HL-60 (cell line): ENCODE measurements around the gene CRIP2.

Experiments used
- DNase-seq, 2 experiments: peaks; one replicate each; pipeline ENCODE4 v3.0.0-alpha.2; 2010 to 2020; ENCODE audit warnings: low read depth in 1 of 2, low spot score in 1 of 2
- H3K27ac ChIP-seq: fragments of 250-450 bp; sonication (Bioruptor Pico); replicated peaks from 2 replicates; pipeline ENCODE4 v1.5.1; 2020; ENCODE audit warnings: mild to moderate bottlenecking, moderate library complexity
- H3K27me3 ChIP-seq: fragments of 250-450 bp; sonication (Bioruptor Pico); 2 replicates; pipeline ENCODE4 v1.5.1; 2021; ENCODE audit warnings: mild to moderate bottlenecking, moderate library complexity; ENCODE audit not compliant: insufficient read depth, poor library complexity, severe bottlenecking
- H3K4me3 ChIP-seq: replicated peaks from 2 replicates; pipeline ENCODE4 v1.5.1; 2011; ENCODE audit warnings: mild to moderate bottlenecking, control low read depth, low read length; ENCODE audit not compliant: insufficient read depth
- CTCF ChIP-seq: IDR thresholded peaks from one replicate; pipeline ENCODE4 v1.5.1; 2011; ENCODE audit warnings: low read length, control low read depth, inconsistent platforms; ENCODE audit not compliant: insufficient read depth
- GABPA ChIP-seq: IDR thresholded peaks from 2 replicates; pipeline ENCODE4 v1.6.1; 2012; ENCODE audit warnings: low read depth
- POLR2AphosphoS5 ChIP-seq: IDR thresholded peaks from 2 replicates; pipeline ENCODE4 v1.6.1; 2012; ENCODE audit warnings: low read depth
- REST ChIP-seq: IDR thresholded peaks from 2 replicates; pipeline ENCODE4 v1.6.1; 2012; ENCODE audit warnings: low read depth; ENCODE audit not compliant: insufficient replicate concordance
- SPI1 ChIP-seq: IDR thresholded peaks from 2 replicates; pipeline ENCODE4 v1.6.1; 2012; ENCODE audit warnings: low read depth, mild to moderate bottlenecking, borderline replicate concordance

The CRIP2 gene

GRCh38 chr14:105473033-105473676, 1.5 kb upstream of the CRIP2 start:
- H3K27ac ChIP-seq = no peak overlapping the region
- DNase-seq = no peak

GRCh38 chr14:105473677-105474482, 741 bp upstream of the CRIP2 start:
- peak; percentile 33 to 59 for DNase-seq
- Histone ChIP-seq H3K4me3 (peak overlapping the region; percentile 43), H3K27ac (no peak overlapping the region), H3K27me3 (peaks cover 35% of the 10 kb centered on the region)
- TF ChIP-seq REST (peak; percentile 84), SPI1 (no peak)

More at GRCh38 chr14:105473033-105473676, 1.5 kb upstream of the CRIP2 start:
- no peak overlapping the region for H3K4me3 ChIP-seq
- peaks cover 35% of the 10 kb centered on the region for H3K27me3 ChIP-seq
- TF ChIP-seq CTCF (no peak), GABPA (no peak), POLR2AphosphoS5 (no peak), REST (no peak), SPI1 (no peak)

- H3K27me3 ChIP-seq = peaks cover 43% of the 10 kb centered on the region
- TF ChIP-seq POLR2AphosphoS5 = no peak
- no peak for TF ChIP-seq CTCF
- TF ChIP-seq REST = no peak
- TF ChIP-seq SPI1 = no peak
- no peak for TF ChIP-seq GABPA
- H3K27ac ChIP-seq = no peak overlapping the region
- no peak overlapping the region for H3K4me3 ChIP-seq
- DNase-seq = no peak
Observed at GRCh38 chr14:105475269-105476096, 862 bp downstream of the CRIP2 start.
